ENCODE measurements around the gene DCUN1D4.
A peak's percentile ranks its signal among the peaks of the same experiment; 100 is the strongest.

GRCh38 chr4:51895816-51896408 lies 53.0 kb downstream of the DCUN1D4 start:
- peak; percentile 85 to 87 for TF ChIP-seq CTCF (conservative IDR thresholded peaks at IDR 0.05 in 1 of 2, IDR thresholded peaks at IDR 0.05 in 1 of 2; ENCODE audit: extremely low read depth in 1 of 2, insufficient read depth in 1 of 2, low read depth in 1 of 2, low read length in 2 of 2)
- TF ChIP-seq EZH2 (IDR thresholded peaks at IDR 0.05; ENCODE audit: borderline replicate concordance, low read length) = no peak

Data from mammary epithelial cell (primary cell).